ENCODE data around the gene NLGN3. TPM values are rescaled to one million over a fixed set of nuclear protein-coding genes. Genes with fewer than 3 reads are reported as not detected.

The NLGN3 gene
- total RNA-seq, result under 0.01 and 0.12 TPM in 2 replicates

DNA sequence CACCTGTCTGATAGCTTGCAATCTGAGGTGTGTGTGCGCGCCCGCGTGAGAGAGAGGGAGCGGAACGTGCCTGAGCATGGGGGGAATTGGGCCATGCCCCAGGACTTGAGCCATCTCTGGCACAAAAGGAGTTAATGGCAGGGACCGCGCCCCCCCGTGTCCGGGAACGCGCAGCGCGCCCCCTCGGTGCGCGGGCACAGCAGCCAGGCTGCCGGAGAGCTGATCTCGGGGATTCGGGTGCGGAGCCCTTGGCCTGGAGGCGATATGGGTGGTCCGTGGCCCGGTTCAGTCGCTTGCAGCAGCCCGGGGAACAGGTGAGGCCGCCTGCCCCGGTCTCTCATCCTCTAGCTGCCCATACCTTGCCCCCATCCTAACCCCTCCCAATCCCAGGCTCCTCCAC lies at the start of gene NLGN3:
TSS of gene NLGN3 (plus strand) at position 191 of the 400 bp plus-strand sequence. CDS start 2,909 bp downstream, outside the sequence.

GRCh38 chrX:71095555-71095980 lies 49.1 kb upstream of the NLGN3 start, which contains the start of gene FOXO4:
Gene FOXO4 (plus strand): TSS chrX:71095851. CDS start chrX:71096529, 678 bp downstream.

GRCh38 chrX:71106427-71106826 lies 38.2 kb upstream of the NLGN3 start, which contains the start of gene CXorf65:
Gene CXorf65 (minus strand): TSS chrX:71106740. CDS start chrX:71106556, 184 bp downstream.

GRCh38 chrX:71111141-71111843 lies 33.3 kb upstream of the NLGN3 start, which contains the start of gene IL2RG:
Gene IL2RG (minus strand): TSS chrX:71111577. CDS start chrX:71111539, 38 bp downstream.

DNA sequence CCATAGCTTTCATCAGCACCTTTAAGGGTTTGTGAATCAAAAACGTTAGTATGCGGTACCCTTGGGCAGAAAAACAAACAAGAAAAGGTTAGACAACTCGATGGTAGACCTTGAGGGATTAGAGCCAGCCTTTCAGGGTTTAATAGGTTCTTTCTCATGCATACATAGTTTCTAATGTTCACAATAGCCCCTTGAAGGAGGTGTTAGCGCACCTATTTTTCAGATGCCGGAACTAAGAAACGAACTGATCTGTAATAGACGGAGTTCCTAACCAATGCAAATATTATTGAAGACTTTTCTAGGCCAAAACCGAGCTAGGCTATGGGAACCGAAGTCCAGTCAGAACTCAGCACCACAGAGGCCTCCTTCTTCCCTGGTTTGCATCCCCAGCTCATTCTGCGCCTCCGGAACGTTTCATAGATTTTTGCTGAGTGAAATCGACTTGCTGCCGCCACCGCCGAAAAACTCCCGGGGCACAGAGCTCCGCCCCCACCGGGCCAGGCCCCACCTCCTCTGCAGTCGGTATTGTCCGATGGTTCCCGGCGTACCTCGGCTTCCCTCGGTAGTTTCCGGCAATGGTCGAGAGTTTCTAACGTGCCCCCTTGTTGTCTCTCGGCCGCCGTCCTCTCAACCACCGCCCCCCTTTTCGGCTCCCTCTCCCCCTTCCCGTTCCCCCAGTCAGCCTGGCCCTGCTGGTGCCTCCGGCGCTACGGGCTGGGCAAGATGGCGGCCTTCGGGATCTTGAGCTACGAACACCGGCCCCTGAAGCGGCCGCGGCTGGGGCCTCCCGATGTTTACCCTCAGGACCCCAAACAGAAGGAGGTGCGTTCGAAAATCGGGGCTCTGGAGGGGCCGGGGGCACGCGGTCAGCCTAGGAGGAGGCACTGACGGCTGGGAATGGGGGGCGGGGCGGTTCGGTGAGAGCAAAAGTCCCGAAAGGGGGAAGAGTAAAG lies 26.3 kb upstream of the NLGN3 start, which contains the start of gene MED12:
TSS of gene MED12 (plus strand) at position 565 of the 953 bp plus-strand sequence. CDS start at position 724, 159 bp downstream.

Other genes starting within 250 kb of the NLGN3 start
- gene TEX11, start 236.1 kb upstream of the NLGN3 start, total RNA-seq, result 0.12 TPM in 1 of 2 replicates, not detected in the other
- gene SLC7A3, start 213.7 kb upstream of the NLGN3 start, total RNA-seq, result not detected in 2 replicates
- 55.7 and 57.2 TPM in 2 replicates for gene SNX12, start 76.5 kb upstream of the NLGN3 start, total RNA-seq
- gene FOXO4, start 49.0 kb upstream of the NLGN3 start, total RNA-seq, result 2.2 and 4.6 TPM in 2 replicates
- gene CXorf65, start 38.1 kb upstream of the NLGN3 start, total RNA-seq, result not detected in 2 replicates
- not detected in 2 replicates for gene IL2RG, start 33.3 kb upstream of the NLGN3 start, total RNA-seq
- gene MED12, start 26.2 kb upstream of the NLGN3 start, total RNA-seq, result 15.6 and 28.7 TPM in 2 replicates
- not detected in 2 replicates for gene GJB1, start 78.4 kb downstream of the NLGN3 start, total RNA-seq
- 12.0 and 14.0 TPM in 2 replicates for gene ZMYM3, start 109.3 kb downstream of the NLGN3 start, total RNA-seq
- 400 and 456 TPM in 2 replicates for gene NONO, start 138.8 kb downstream of the NLGN3 start, total RNA-seq
- gene ITGB1BP2, start 156.9 kb downstream of the NLGN3 start, total RNA-seq, result 1.00 and 1.2 TPM in 2 replicates
- 63.2 and 68.9 TPM in 2 replicates for gene TAF1, start 221.5 kb downstream of the NLGN3 start, total RNA-seq

All from uterine smooth muscle cell (primary cell).